Neuronal stem cell (in vitro differentiated cells): ENCODE measurements around the gene UCHL1.

Experiments used
- DNase-seq: peaks from one replicate; pipeline ENCODE4 v3.0.0-alpha.2; 2013; ENCODE audit warnings: low spot score
- H2AFZ ChIP-seq: one replicate; pipeline ENCODE4 v1.6.1; 2013; ENCODE audit warnings: mild to moderate bottlenecking, low read length, inconsistent platforms
- H2AK5ac ChIP-seq: 2 replicates; pipeline ENCODE4 v1.6.1; 2013; ENCODE audit warnings: low read depth, mild to moderate bottlenecking, inconsistent platforms, low read length, moderate library complexity, mixed read lengths
- H2BK120ac ChIP-seq: 2 replicates; pipeline ENCODE4 v1.6.1; 2013; ENCODE audit warnings: low read depth, mild to moderate bottlenecking, inconsistent platforms, low read length, moderate library complexity, mixed read lengths
- H2BK12ac ChIP-seq: one replicate; pipeline ENCODE4 v1.6.1; 2013; ENCODE audit warnings: low read length, inconsistent platforms
- H2BK15ac ChIP-seq: 2 replicates; pipeline ENCODE4 v1.6.1; 2013; ENCODE audit warnings: mild to moderate bottlenecking, low read length, inconsistent platforms, mixed read lengths
- H2BK5ac ChIP-seq: one replicate; pipeline ENCODE4 v1.6.1; 2013; ENCODE audit warnings: inconsistent platforms, mild to moderate bottlenecking, low read length, moderate library complexity
- H3K14ac ChIP-seq: one replicate; pipeline ENCODE4 v1.6.1; 2013; ENCODE audit warnings: low read length, inconsistent platforms
- H3K18ac ChIP-seq: 2 replicates; pipeline ENCODE4 v1.6.1; 2013; ENCODE audit warnings: low read length, inconsistent platforms
- H3K23ac ChIP-seq: 2 replicates; pipeline ENCODE4 v1.6.1; 2013; ENCODE audit warnings: low read depth, mild to moderate bottlenecking, mixed read lengths, low read length, inconsistent platforms; ENCODE audit not compliant: poor library complexity
- H3K27ac ChIP-seq: replicated peaks from 3 replicates; pipeline ENCODE4 v1.5.1; 2013; ENCODE audit warnings: low read length, inconsistent platforms
- H3K27me3 ChIP-seq, 3 experiments: 2 replicates each; pipeline ENCODE4 v1.6.1; 2013; ENCODE audit warnings: low read length in 3 of 3, mild to moderate bottlenecking in 2 of 3, inconsistent platforms in 1 of 3, low read depth in 1 of 3, mixed read lengths in 1 of 3, moderate library complexity in 1 of 3; ENCODE audit not compliant: control insufficient read depth in 3 of 3, insufficient read depth in 3 of 3
- H3K36me3 ChIP-seq, 2 donors: replicated peaks in 1 of 2; 2 replicates each; pipeline ENCODE4 v1.6.1; 2013; ENCODE audit warnings: low read length in 2 of 2; ENCODE audit not compliant: control insufficient read depth in 2 of 2, insufficient read depth in 2 of 2
- H3K4ac ChIP-seq: 2 replicates; pipeline ENCODE4 v1.6.1; 2013; ENCODE audit warnings: inconsistent platforms, mild to moderate bottlenecking, low read length, moderate library complexity
- H3K4me1 ChIP-seq, 2 donors: 1 replicate in 1 of 2; 2 replicates in 1 of 2; pipeline ENCODE4 v1.6.1; 2013; ENCODE audit warnings: low read length in 2 of 2, low read depth in 1 of 2; ENCODE audit not compliant: control insufficient read depth in 2 of 2, insufficient read depth in 1 of 2
- H3K4me2 ChIP-seq: one replicate; pipeline ENCODE4 v1.6.1; 2013; ENCODE audit warnings: mild to moderate bottlenecking, low read length, inconsistent platforms; ENCODE audit not compliant: insufficient read depth, poor library complexity, severe bottlenecking
- H3K4me3 ChIP-seq, 2 donors: 2 replicates each; pipeline ENCODE4 v1.5.1; 2013; ENCODE audit warnings: low read length in 2 of 2, mild to moderate bottlenecking in 2 of 2, inconsistent platforms in 1 of 2, moderate library complexity in 1 of 2
- H3K79me1 ChIP-seq: one replicate; pipeline ENCODE4 v1.6.1; 2013; ENCODE audit warnings: low read depth, mild to moderate bottlenecking, inconsistent platforms, low read length, moderate library complexity
- H3K9ac ChIP-seq: one replicate; pipeline ENCODE4 v1.6.1; 2013; ENCODE audit warnings: mild to moderate bottlenecking, low read depth, low read length, inconsistent platforms; ENCODE audit not compliant: poor library complexity
- H3K9me3 ChIP-seq, 2 donors: replicated peaks in 1 of 2; 2 replicates each; pipeline versions ENCODE3 to v1.6.1; 2013; ENCODE audit warnings: low read length in 2 of 2, mild to moderate bottlenecking in 2 of 2, inconsistent platforms in 1 of 2, low read depth in 1 of 2, mixed read lengths in 1 of 2, moderate library complexity in 1 of 2; ENCODE audit not compliant: control insufficient read depth in 2 of 2, insufficient read depth in 1 of 2
- H4K8ac ChIP-seq: one replicate; pipeline ENCODE4 v1.6.1; 2013; ENCODE audit warnings: low read depth, mild to moderate bottlenecking, inconsistent platforms, low read length, moderate library complexity
- H4K91ac ChIP-seq: one replicate; pipeline ENCODE4 v1.6.1; 2013; ENCODE audit warnings: low read length, low read depth, mild to moderate bottlenecking, inconsistent platforms; ENCODE audit not compliant: poor library complexity
- WGBS, 2 donors: extraction: QIAGEN DNeasy Blood & Tissue Kit; methylation state at CpG; one replicate each; pipeline ENCODE4 v1.1.7; 2013; ENCODE audit warnings: missing lambda C conversion rate in 2 of 2, mixed read lengths in 1 of 2; ENCODE audit not compliant: insufficient read length in 2 of 2, insufficient replicate concordance in 1 of 2; ENCODE audit errors: extremely low coverage in 2 of 2; 5-methylcytosine and 5-hydroxymethylcytosine counted together

The UCHL1 gene

GRCh38 chr4:41260116-41260733 lies 3.5 kb downstream of the UCHL1 start:
- Histone ChIP-seq H3K18ac (no peak overlapping the region), H2BK120ac (no peak overlapping the region), H3K4me3 (no peak overlapping the region), H2BK5ac (no peak overlapping the region), H2AFZ (no peak overlapping the region), H3K14ac (no peak overlapping the region), H3K27me3 (peaks cover 0 to 9% (median 0%) of the 10 kb centered on the region in 3 experiments), H3K4ac (no peak overlapping the region), H3K36me3 (peaks cover 35 to 61% of the 10 kb centered on the region in 2 donors), H3K9ac (no peak overlapping the region), H3K9me3 (no peaks in the 10 kb centered on the region), H4K8ac (no peak overlapping the region), H3K4me2 (no peak overlapping the region), H3K27ac (no peak overlapping the region), H2BK12ac (no peak overlapping the region), H3K79me1 (peaks cover 8% of the 10 kb centered on the region), H2AK5ac (no peak overlapping the region), H3K23ac (no peak overlapping the region), H2BK15ac (no peak overlapping the region), H3K4me1 (peaks cover 5 to 8% of the 10 kb centered on the region in 2 donors), H4K91ac (no peak overlapping the region)
- WGBS, 2 donors, result no CpG with 5 or more reads among the region's 9 CpGs
- DNase-seq, result no peak

- Histone ChIP-seq H2BK5ac (no peak overlapping the region), H3K9me3 (no peaks in the 10 kb centered on the region), H3K4me2 (no peak overlapping the region), H3K14ac (no peak overlapping the region), H4K8ac (no peak overlapping the region), H3K4ac (no peak overlapping the region), H2BK15ac (no peak overlapping the region), H3K4me3 (no peak overlapping the region), H3K36me3 (peaks cover 38 to 81% of the 10 kb centered on the region in 2 donors), H2BK120ac (no peak overlapping the region), H3K27me3 (no peaks in the 10 kb centered on the region), H3K18ac (no peak overlapping the region), H3K27ac (no peak overlapping the region), H4K91ac (no peak overlapping the region), H3K23ac (no peak overlapping the region), H2AFZ (no peak overlapping the region), H3K4me1 (peaks cover 5 to 7% of the 10 kb centered on the region in 2 donors), H2AK5ac (no peak overlapping the region), H2BK12ac (no peak overlapping the region), H3K9ac (no peak overlapping the region), H3K79me1 (peaks cover 8% of the 10 kb centered on the region)
- no peak for DNase-seq
- no CpG with 5 or more reads among the region's 6 CpGs for WGBS, 2 donors
These were observed 5.5 kb downstream of the UCHL1 start for GRCh38 chr4:41262198-41262597.

- Histone ChIP-seq H3K4ac (no peak overlapping the region), H3K36me3 (peaks cover 45 to 99% of the 10 kb centered on the region in 2 donors), H2BK15ac (no peak overlapping the region), H3K79me1 (peaks cover 2% of the 10 kb centered on the region), H4K91ac (no peak overlapping the region), H3K4me1 (peaks cover 4 to 7% of the 10 kb centered on the region in 2 donors), H3K9me3 (no peaks in the 10 kb centered on the region), H3K18ac (no peak overlapping the region), H2BK12ac (no peak overlapping the region), H3K23ac (no peak overlapping the region), H2AK5ac (no peak overlapping the region), H3K9ac (no peak overlapping the region), H2AFZ (no peak overlapping the region), H3K4me2 (no peak overlapping the region), H3K27ac (no peak overlapping the region), H2BK120ac (no peak overlapping the region), H4K8ac (no peak overlapping the region), H2BK5ac (no peak overlapping the region), H3K14ac (no peak overlapping the region), H3K27me3 (no peaks in the 10 kb centered on the region), H3K4me3 (no peak overlapping the region)
- no CpG with 5 or more reads among the region's 1 CpG for whole genome bisulfite sequencing, 2 donors
- no peak for DNase-seq
These were observed 7.5 kb downstream of the UCHL1 start for GRCh38 chr4:41264212-41264611.

GRCh38 chr4:41267997-41268396 lies 11.3 kb downstream of the UCHL1 start:
- no peak overlapping the region for H2AFZ ChIP-seq
- H2BK12ac ChIP-seq, result no peak overlapping the region
- H3K36me3 ChIP-seq, result peaks cover 27 to 63% of the 10 kb centered on the region in 2 donors
- no peaks in the 10 kb centered on the region for H3K79me1 ChIP-seq
- no peak overlapping the region for H3K23ac ChIP-seq
- no peak overlapping the region for H3K4me2 ChIP-seq
- no peaks in the 10 kb centered on the region for H3K9me3 ChIP-seq
- no peak overlapping the region for H3K4me3 ChIP-seq
- no peak overlapping the region for H4K8ac ChIP-seq
- H3K4me1 ChIP-seq, result peaks cover 4% of the 10 kb centered on the region in 2 donors
- no peak for DNase-seq
- no CpG with 5 or more reads among the region's 7 CpGs for WGBS, 2 donors
- H3K4ac ChIP-seq, result no peak overlapping the region
- H2BK120ac ChIP-seq, result no peak overlapping the region
- H3K18ac ChIP-seq, result no peak overlapping the region
- no peak overlapping the region for H2BK15ac ChIP-seq
- H2BK5ac ChIP-seq, result no peak overlapping the region
- H3K27ac ChIP-seq, result no peak overlapping the region
- no peak overlapping the region for H2AK5ac ChIP-seq
- no peak overlapping the region for H3K9ac ChIP-seq
- no peak overlapping the region for H3K14ac ChIP-seq
- H3K27me3 ChIP-seq, result no peaks in the 10 kb centered on the region
- no peak overlapping the region for H4K91ac ChIP-seq
